ENCODE data around the gene DGKZ.
"Not testable (repeated sequence)": the region's sequence is repeated elsewhere in the genome, so short reads cannot be mapped to it uniquely, and the experiment has no call there.

Gene DGKZ

GRCh38 chr11:46367244-46367915 is 20.1 kb downstream of the DGKZ start:
- DNase-seq (ENCODE audit: low read depth), result no peak

GRCh38 chr11:46367916-46368267 is 20.6 kb downstream of the DGKZ start:
- no peak for DNase-seq (ENCODE audit: low read depth)

- no peak for DNase-seq (ENCODE audit: low read depth)
Measured at GRCh38 chr11:46369458-46370152, 22.3 kb downstream of the DGKZ start.

GRCh38 chr11:46370253-46370652 is 23.0 kb downstream of the DGKZ start:
- DNase-seq (ENCODE audit: low read depth), result no peak

GRCh38 chr11:46371262-46371661 is 24.0 kb downstream of the DGKZ start:
- DNase-seq (ENCODE audit: low read depth), result not testable (repeated sequence)

- no peak for DNase-seq (ENCODE audit: low read depth)
Measured at GRCh38 chr11:46372086-46372485, 24.8 kb downstream of the DGKZ start.

GRCh38 chr11:46372501-46372900 is 25.2 kb downstream of the DGKZ start:
- not testable (repeated sequence) for DNase-seq (ENCODE audit: low read depth)

GRCh38 chr11:46373787-46374740 is 26.8 kb downstream of the DGKZ start:
- no peak for DNase-seq (ENCODE audit: low read depth)

- DNase-seq (ENCODE audit: low read depth), result no peak
Measured at GRCh38 chr11:46374815-46375214, 27.6 kb downstream of the DGKZ start.

- DNase-seq (ENCODE audit: low read depth), result no peak
Measured at GRCh38 chr11:46375392-46376101, 28.3 kb downstream of the DGKZ start.

GRCh38 chr11:46376258-46377050 is 29.2 kb downstream of the DGKZ start:
- DNase-seq (ENCODE audit: low read depth), result no peak

- DNase-seq (ENCODE audit: low read depth), result no peak
Measured at GRCh38 chr11:46377290-46377689, 30.0 kb downstream of the DGKZ start.

GRCh38 chr11:46377831-46378230 is 30.6 kb downstream of the DGKZ start:
- DNase-seq (ENCODE audit: low read depth), result no peak

- no peak for DNase-seq (ENCODE audit: low read depth)
Measured at GRCh38 chr11:46378296-46378695, 31.0 kb downstream of the DGKZ start.

GRCh38 chr11:46378811-46379481 is 31.7 kb downstream of the DGKZ start:
- DNase-seq (ENCODE audit: low read depth), result no peak

- DNase-seq (ENCODE audit: low read depth), result not testable (repeated sequence)
Measured at GRCh38 chr11:46379482-46380293, 32.4 kb downstream of the DGKZ start.

GRCh38 chr11:46380340-46381047 is 33.2 kb downstream of the DGKZ start:
- no peak for DNase-seq (ENCODE audit: low read depth)

- no peak for DNase-seq (ENCODE audit: low read depth)
Measured at GRCh38 chr11:46381048-46381818, 34.0 kb downstream of the DGKZ start, which contains the start of gene MDK. Gene MDK (plus strand): TSS chr11:46381669. CDS start chr11:46382058, 389 bp downstream.

Measured in GM04504 (cell line).